NCI-H82 treated with DMSO at 0.1 percent for 48 hours (cell line): ENCODE measurements around the gene IL22RA1.

Source experiments
- DNase-seq: peaks from one replicate; lab custom pipeline; 2025; ENCODE audit not compliant: unreplicated experiment; lab: John Stamatoyannopoulos, UW

Gene IL22RA1

GRCh38 chr1:24100945-24101737 lies 41.8 kb downstream of the IL22RA1 start:
- no peak for DNase-seq

GRCh38 chr1:24098943-24099638 lies 43.8 kb downstream of the IL22RA1 start:
- no peak for DNase-seq

GRCh38 chr1:24098102-24098501 lies 44.8 kb downstream of the IL22RA1 start:
- DNase-seq, result no peak

- no peak for DNase-seq
Measured at GRCh38 chr1:24097663-24098062, 45.3 kb downstream of the IL22RA1 start.

GRCh38 chr1:24096739-24097103 lies 46.2 kb downstream of the IL22RA1 start:
- no peak for DNase-seq

GRCh38 chr1:24096009-24096738 lies 46.8 kb downstream of the IL22RA1 start:
- DNase-seq, result no peak

GRCh38 chr1:24095140-24095859 lies 47.6 kb downstream of the IL22RA1 start:
- no peak for DNase-seq

GRCh38 chr1:24094554-24094953 lies 48.4 kb downstream of the IL22RA1 start:
- no peak for DNase-seq

- DNase-seq, result no peak
Measured at GRCh38 chr1:24093732-24094131, 49.2 kb downstream of the IL22RA1 start.

- no peak for DNase-seq
Measured at GRCh38 chr1:24092979-24093378, 50.0 kb downstream of the IL22RA1 start.

- no peak for DNase-seq
Measured at GRCh38 chr1:24091971-24092482, 50.9 kb downstream of the IL22RA1 start.

- DNase-seq, result no peak
Measured at GRCh38 chr1:24090736-24091135, 52.2 kb downstream of the IL22RA1 start.

- no peak for DNase-seq
Measured at GRCh38 chr1:24089743-24090555, 53.0 kb downstream of the IL22RA1 start.

- DNase-seq, result no peak
Measured at GRCh38 chr1:24089027-24089742, 53.8 kb downstream of the IL22RA1 start.

- DNase-seq, result no peak
Measured at GRCh38 chr1:24086466-24086865, 56.5 kb downstream of the IL22RA1 start.

GRCh38 chr1:24085546-24085945 lies 57.4 kb downstream of the IL22RA1 start:
- no peak for DNase-seq

GRCh38 chr1:24085007-24085406 lies 57.9 kb downstream of the IL22RA1 start:
- no peak for DNase-seq

GRCh38 chr1:24084050-24084449 lies 58.9 kb downstream of the IL22RA1 start:
- DNase-seq, result no peak

GRCh38 chr1:24082372-24082771 lies 60.6 kb downstream of the IL22RA1 start:
- no peak for DNase-seq

GRCh38 chr1:24081190-24081589 lies 61.8 kb downstream of the IL22RA1 start:
- no peak for DNase-seq
